ENCODE results near the gene SBNO2.

The SBNO2 gene

DNA sequence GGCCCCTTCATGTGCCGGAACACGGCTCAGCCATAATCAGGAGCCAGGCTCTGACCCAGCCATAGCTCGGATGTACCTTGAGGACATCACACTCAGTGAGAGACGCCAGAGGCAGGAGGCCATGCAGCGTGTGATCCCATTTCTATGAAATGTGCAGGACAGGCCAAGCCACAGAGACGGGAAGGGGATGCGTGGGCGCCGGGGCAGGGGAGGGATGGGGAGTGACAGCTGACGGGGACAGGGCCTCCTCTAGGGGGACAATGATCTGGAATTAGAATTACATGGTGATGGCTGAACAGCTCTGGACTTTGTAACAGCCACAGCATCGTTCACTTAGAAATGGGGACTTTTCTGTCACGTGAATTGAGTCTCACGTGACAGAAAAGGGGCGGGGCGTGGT lies 34.9 kb downstream of the SBNO2 start:
- no peak overlapping the region for H3K27ac ChIP-seq (ENCODE audit: low read length)
- H3K4me3 ChIP-seq (ENCODE audit: low read length in 2 of 2) = no peak overlapping the region
- peaks cover 4 to 5% of the 10 kb centered on the region in 2 donors for H3K36me3 ChIP-seq (ENCODE audit: control insufficient read depth in 2 of 2, insufficient read depth in 2 of 2, low read length in 2 of 2)
- H3K9ac ChIP-seq (ENCODE audit: low read length in 2 of 2) = no peak overlapping the region
- H3K9me3 ChIP-seq (ENCODE audit: control insufficient read depth in 2 of 2, low read length in 2 of 2) = no peaks in the 10 kb centered on the region
- no peaks in the 10 kb centered on the region for H3K27me3 ChIP-seq (ENCODE audit: control insufficient read depth in 1 of 2, insufficient read depth in 2 of 2, low read length in 2 of 2)
- peaks cover 7% of the 10 kb centered on the region for H3K4me1 ChIP-seq (ENCODE audit: control insufficient read depth, insufficient read depth, low read length)

- no peak overlapping the region for H3K27ac ChIP-seq (ENCODE audit: low read length)
- no peaks in the 10 kb centered on the region for H3K9me3 ChIP-seq (ENCODE audit: control insufficient read depth in 2 of 2, low read length in 2 of 2)
- H3K4me1 ChIP-seq (ENCODE audit: control insufficient read depth, insufficient read depth, low read length) = peaks cover 9% of the 10 kb centered on the region
- H3K36me3 ChIP-seq (ENCODE audit: control insufficient read depth in 2 of 2, insufficient read depth in 2 of 2, low read length in 2 of 2) = peaks cover 4% of the 10 kb centered on the region in 2 donors
- no peak overlapping the region for H3K4me3 ChIP-seq (ENCODE audit: low read length in 2 of 2)
- H3K27me3 ChIP-seq (ENCODE audit: control insufficient read depth in 1 of 2, insufficient read depth in 2 of 2, low read length in 2 of 2) = no peaks in the 10 kb centered on the region
- H3K9ac ChIP-seq (ENCODE audit: low read length in 2 of 2) = no peak overlapping the region
Observed at GRCh38 chr19:1138121-1138520, 35.9 kb downstream of the SBNO2 start.

DNA sequence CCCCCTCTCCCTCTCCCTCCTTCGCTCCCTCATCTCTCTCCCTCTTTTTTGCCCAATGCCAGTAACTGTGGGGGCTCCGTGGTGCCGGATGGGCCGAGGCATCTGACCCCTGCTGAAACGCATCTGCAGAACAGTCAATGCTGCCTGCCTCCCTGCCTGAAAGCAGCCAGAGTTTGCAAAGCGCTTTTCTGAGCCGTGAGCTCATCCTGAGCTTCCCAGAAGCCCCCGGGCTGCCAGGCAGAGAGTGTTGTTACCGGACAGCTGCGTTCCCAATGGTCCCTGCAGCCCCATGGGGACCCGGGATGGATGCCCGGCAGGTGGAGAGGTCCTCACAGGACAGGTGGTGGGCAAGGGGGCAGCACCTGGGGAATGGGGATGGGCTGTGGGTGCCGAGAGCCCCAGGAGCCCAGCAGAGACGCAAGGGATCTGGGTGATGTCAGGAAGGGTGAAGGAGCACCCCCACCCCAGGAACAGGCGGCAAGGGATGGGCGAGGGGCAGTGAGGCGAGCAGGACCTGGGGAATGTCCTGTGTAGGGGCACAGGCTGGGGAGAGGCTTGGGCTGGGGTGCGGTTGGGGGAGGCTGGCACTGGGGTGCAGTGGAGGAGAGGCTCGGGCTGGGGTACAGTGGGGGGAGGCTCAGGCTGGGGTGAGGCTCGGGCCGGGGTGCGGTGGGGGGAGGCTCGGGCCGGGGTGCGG lies 37.3 kb downstream of the SBNO2 start:
- no peaks in the 10 kb centered on the region for H3K9me3 ChIP-seq (ENCODE audit: control insufficient read depth in 2 of 2, low read length in 2 of 2)
- H3K4me1 ChIP-seq (ENCODE audit: control insufficient read depth, insufficient read depth, low read length) = peaks cover 21% of the 10 kb centered on the region
- H3K4me3 ChIP-seq (ENCODE audit: low read length in 2 of 2) = no peak overlapping the region
- H3K27ac ChIP-seq (ENCODE audit: low read length) = peak overlapping the region; percentile 18
- no peaks in the 10 kb centered on the region for H3K27me3 ChIP-seq (ENCODE audit: control insufficient read depth in 1 of 2, insufficient read depth in 2 of 2, low read length in 2 of 2)
- H3K9ac ChIP-seq (ENCODE audit: low read length in 2 of 2) = no peak overlapping the region
- H3K36me3 ChIP-seq (ENCODE audit: control insufficient read depth in 2 of 2, insufficient read depth in 2 of 2, low read length in 2 of 2) = no peaks in the 10 kb centered on the region

- H3K9me3 ChIP-seq (ENCODE audit: control insufficient read depth in 2 of 2, low read length in 2 of 2) = no peaks in the 10 kb centered on the region
- H3K4me3 ChIP-seq (ENCODE audit: low read length in 2 of 2) = no peak overlapping the region
- peaks cover 26% of the 10 kb centered on the region for H3K4me1 ChIP-seq (ENCODE audit: control insufficient read depth, insufficient read depth, low read length)
- H3K9ac ChIP-seq (ENCODE audit: low read length in 2 of 2) = no peak overlapping the region
- H3K36me3 ChIP-seq (ENCODE audit: control insufficient read depth in 2 of 2, insufficient read depth in 2 of 2, low read length in 2 of 2) = no peaks in the 10 kb centered on the region
- no peaks in the 10 kb centered on the region for H3K27me3 ChIP-seq (ENCODE audit: control insufficient read depth in 1 of 2, insufficient read depth in 2 of 2, low read length in 2 of 2)
- H3K27ac ChIP-seq (ENCODE audit: low read length) = peak overlapping the region; percentile 18
Observed at GRCh38 chr19:1136201-1136600, 37.9 kb downstream of the SBNO2 start.

- H3K4me1 ChIP-seq (ENCODE audit: control insufficient read depth, insufficient read depth, low read length) = peaks cover 26% of the 10 kb centered on the region
- H3K9me3 ChIP-seq (ENCODE audit: control insufficient read depth in 2 of 2, low read length in 2 of 2) = no peaks in the 10 kb centered on the region
- peak overlapping the region; percentile 18 for H3K27ac ChIP-seq (ENCODE audit: low read length)
- H3K27me3 ChIP-seq (ENCODE audit: control insufficient read depth in 1 of 2, insufficient read depth in 2 of 2, low read length in 2 of 2) = no peaks in the 10 kb centered on the region
- no peak overlapping the region for H3K9ac ChIP-seq (ENCODE audit: low read length in 2 of 2)
- H3K4me3 ChIP-seq (ENCODE audit: low read length in 2 of 2) = no peak overlapping the region
- no peaks in the 10 kb centered on the region for H3K36me3 ChIP-seq (ENCODE audit: control insufficient read depth in 2 of 2, insufficient read depth in 2 of 2, low read length in 2 of 2)
Observed at GRCh38 chr19:1135454-1135853, 38.6 kb downstream of the SBNO2 start.

DNA sequence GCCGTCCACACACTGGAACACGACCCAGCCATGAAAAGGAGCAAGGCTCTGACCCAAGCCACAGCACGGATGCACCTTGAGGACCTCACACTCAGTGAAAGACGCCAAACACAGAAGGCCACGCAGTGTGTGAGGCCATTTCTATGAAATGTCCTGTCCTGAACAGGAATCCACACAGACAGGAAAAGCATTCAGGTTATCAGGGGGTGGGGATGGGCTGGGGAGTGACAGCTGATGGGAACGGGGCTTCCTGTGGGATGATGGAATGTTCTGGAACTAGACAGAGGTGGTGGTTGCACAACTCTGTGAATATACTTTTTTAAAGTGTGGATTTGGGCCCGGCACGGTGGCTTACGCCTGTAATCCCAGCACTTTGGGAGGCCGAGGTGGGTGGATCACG lies 39.6 kb downstream of the SBNO2 start:
- Histone ChIP-seq H3K4me3 (ENCODE audit: low read length in 2 of 2) (no peak overlapping the region), H3K27ac (ENCODE audit: low read length) (no peak overlapping the region), H3K36me3 (ENCODE audit: control insufficient read depth in 2 of 2, insufficient read depth in 2 of 2, low read length in 2 of 2) (no peaks in the 10 kb centered on the region), H3K9ac (ENCODE audit: low read length in 2 of 2) (no peak overlapping the region), H3K9me3 (ENCODE audit: control insufficient read depth in 2 of 2, low read length in 2 of 2) (no peaks in the 10 kb centered on the region), H3K27me3 (ENCODE audit: control insufficient read depth in 1 of 2, insufficient read depth in 2 of 2, low read length in 2 of 2) (no peaks in the 10 kb centered on the region), H3K4me1 (ENCODE audit: control insufficient read depth, insufficient read depth, low read length) (peaks cover 26% of the 10 kb centered on the region)

- Histone ChIP-seq H3K9ac (ENCODE audit: low read length in 2 of 2) (peak overlapping the region in 1 of 2 donors; percentile 60), H3K4me1 (ENCODE audit: control insufficient read depth, insufficient read depth, low read length) (peaks cover 26% of the 10 kb centered on the region), H3K27ac (ENCODE audit: low read length) (no peak overlapping the region), H3K9me3 (ENCODE audit: control insufficient read depth in 2 of 2, low read length in 2 of 2) (no peaks in the 10 kb centered on the region), H3K4me3 (ENCODE audit: low read length in 2 of 2) (no peak overlapping the region), H3K27me3 (ENCODE audit: control insufficient read depth in 1 of 2, insufficient read depth in 2 of 2, low read length in 2 of 2) (no peaks in the 10 kb centered on the region), H3K36me3 (ENCODE audit: control insufficient read depth in 2 of 2, insufficient read depth in 2 of 2, low read length in 2 of 2) (no peaks in the 10 kb centered on the region)
Observed at GRCh38 chr19:1133471-1133929, 40.6 kb downstream of the SBNO2 start.

- H3K36me3 ChIP-seq (ENCODE audit: control insufficient read depth in 2 of 2, insufficient read depth in 2 of 2, low read length in 2 of 2) = peaks cover 2 to 4% of the 10 kb centered on the region in 2 donors
- peak overlapping the region; percentile 76 for H3K27ac ChIP-seq (ENCODE audit: low read length)
- peaks cover 26% of the 10 kb centered on the region for H3K4me1 ChIP-seq (ENCODE audit: control insufficient read depth, insufficient read depth, low read length)
- peak overlapping the region; percentile 21 to 60 for H3K9ac ChIP-seq (ENCODE audit: low read length in 2 of 2)
- no peaks in the 10 kb centered on the region for H3K27me3 ChIP-seq (ENCODE audit: control insufficient read depth in 1 of 2, insufficient read depth in 2 of 2, low read length in 2 of 2)
- H3K4me3 ChIP-seq (ENCODE audit: low read length in 2 of 2) = peak overlapping the region; percentile 46 to 71
- no peaks in the 10 kb centered on the region for H3K9me3 ChIP-seq (ENCODE audit: control insufficient read depth in 2 of 2, low read length in 2 of 2)
Observed at GRCh38 chr19:1132552-1133383, 41.3 kb downstream of the SBNO2 start.

DNA sequence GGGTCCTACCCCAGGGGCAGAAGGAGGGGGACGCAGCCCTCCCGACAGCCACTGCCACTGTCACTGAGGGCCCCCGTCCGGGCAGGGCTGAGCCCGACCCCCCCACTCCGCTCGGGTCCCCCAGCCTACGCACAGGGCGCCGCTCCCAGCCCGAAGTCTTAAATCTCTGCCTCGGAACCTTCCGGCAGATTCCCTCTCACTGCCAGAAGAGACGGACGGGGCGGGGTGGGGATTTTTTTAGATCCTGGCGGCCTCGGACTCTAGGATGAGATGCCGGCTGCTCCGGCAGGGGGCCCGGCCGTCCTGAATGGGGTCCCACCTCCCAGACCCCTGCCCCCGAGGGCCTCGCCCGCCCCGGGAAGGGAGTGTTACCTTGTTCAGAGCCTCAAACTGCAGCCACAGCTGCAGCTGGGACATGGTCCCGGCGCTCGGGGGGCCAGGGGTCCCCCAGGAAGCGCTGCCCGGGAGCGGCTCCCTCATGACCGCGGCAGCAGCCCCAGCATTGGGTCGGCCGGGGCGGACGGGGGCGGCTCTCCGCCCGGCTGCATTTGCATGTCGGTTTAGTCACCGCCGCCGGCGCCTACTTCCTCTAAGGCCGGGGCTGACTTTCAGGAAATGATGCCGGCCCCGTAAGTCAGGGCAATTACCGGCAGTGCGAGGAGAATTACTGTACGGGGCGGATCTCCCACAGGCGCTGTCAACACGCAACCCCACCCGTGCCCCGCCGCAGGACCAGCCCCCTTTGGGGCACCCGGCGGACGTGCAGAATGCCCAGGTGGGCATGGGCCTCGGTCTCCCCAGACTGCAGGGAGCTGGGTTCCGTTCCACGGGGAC lies 42.1 kb downstream of the SBNO2 start:
- H3K4me1 ChIP-seq (ENCODE audit: control insufficient read depth, insufficient read depth, low read length) = peaks cover 26% of the 10 kb centered on the region

More for the DNA sequence above, 42.1 kb downstream of the SBNO2 start:
- Histone ChIP-seq H3K9ac (ENCODE audit: low read length in 2 of 2) (peak overlapping the region; percentile 58 to 93), H3K9me3 (ENCODE audit: control insufficient read depth in 2 of 2, low read length in 2 of 2) (no peaks in the 10 kb centered on the region), H3K36me3 (ENCODE audit: control insufficient read depth in 2 of 2, insufficient read depth in 2 of 2, low read length in 2 of 2) (peaks cover 6 to 12% of the 10 kb centered on the region in 2 donors), H3K27ac (ENCODE audit: low read length) (peak overlapping the region; percentile 76), H3K27me3 (ENCODE audit: control insufficient read depth in 1 of 2, insufficient read depth in 2 of 2, low read length in 2 of 2) (no peaks in the 10 kb centered on the region), H3K4me3 (ENCODE audit: low read length in 2 of 2) (peak overlapping the region; percentile 71 to 82)

Data from stomach smooth muscle (tissue), 2 donors.